ENCODE measurements around the gene KLLN. TPM values are rescaled to one million over a fixed set of nuclear protein-coding genes. Genes with fewer than 3 reads are reported as not detected.

The KLLN gene
- total and polyA plus RNA-seq, 2 of the 8 experiments (the other 6 are each of a cell fraction or from before 2014, with no cell fraction given) = 0.24 to 0.73 TPM

DNA sequence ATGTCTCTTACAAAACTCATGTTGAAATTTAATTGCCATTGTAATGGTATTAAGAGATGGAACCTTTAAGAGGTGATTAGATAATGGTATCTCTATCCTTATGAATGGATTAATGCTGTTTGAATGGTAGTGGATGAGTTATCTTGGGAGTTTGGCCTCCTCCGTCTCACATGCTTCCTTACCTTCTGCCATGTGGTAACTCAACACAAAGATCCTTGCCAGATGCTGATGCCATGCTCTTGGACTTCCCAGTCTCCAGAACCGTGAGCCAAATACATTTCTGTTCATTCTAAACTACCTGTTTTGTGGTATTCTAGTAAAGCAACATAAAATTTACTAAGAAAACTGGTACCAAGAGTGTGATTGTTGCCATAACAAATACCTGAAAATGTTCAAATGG is 23.3 kb upstream of the KLLN start:
- Histone ChIP-seq H3K9ac (replicated peaks in 1 of 4; ENCODE audit: extremely low read depth in 1 of 4, low read depth in 3 of 4, low read length in 3 of 4) (no peak overlapping the region), H3K23me2 (ENCODE audit: low read depth, low read length) (no peaks in the 10 kb centered on the region), H2BK120ac (replicated peaks; ENCODE audit: low read depth, low read length) (no peak overlapping the region), H3K9me3 (ENCODE audit: insufficient read depth in 2 of 2, low read depth in 1 of 2, low read length in 1 of 2) (peaks cover 9 to 17% of the 10 kb centered on the region in 2 experiments; a peak in 2 of 4 replicates), H3K79me1 (ENCODE audit: low read depth, low read length) (peaks cover 5% of the 10 kb centered on the region), H2BK20ac (ENCODE audit: low read length) (no peak overlapping the region), H3K27me3 (replicated peaks in 1 of 4; ENCODE audit: control insufficient read depth in 3 of 4, extremely low read depth in 1 of 4, insufficient read depth in 3 of 4, low read length in 3 of 4) (no peaks in the 10 kb centered on the region), H4K91ac (replicated peaks; ENCODE audit: insufficient read length, low read length) (no peak overlapping the region), H3K36me3 (ENCODE audit: control insufficient read depth in 2 of 4, insufficient read depth in 4 of 4, low read length in 3 of 4) (peaks cover 0 to 31% (median 10%) of the 10 kb centered on the region in 4 experiments; a peak in 4 of 8 replicates), H2AK5ac (ENCODE audit: low read depth, low read length) (no peak overlapping the region), H3K23ac (ENCODE audit: insufficient read length) (no peak overlapping the region), H3K4me1 (replicated peaks in 1 of 4; ENCODE audit: control insufficient read depth in 3 of 4, insufficient read depth in 4 of 4, low read length in 3 of 4) (no peaks in the 10 kb centered on the region), H2BK12ac (ENCODE audit: low read depth, low read length) (no peak overlapping the region), H2BK5ac (ENCODE audit: low read depth, low read length) (no peak overlapping the region), H3K18ac (ENCODE audit: extremely low read depth, low read length) (no peak overlapping the region), H3K4me3 (ENCODE audit: extremely low read depth in 1 of 4, insufficient read depth in 2 of 4, low read depth in 3 of 4, low read length in 4 of 4) (no peak overlapping the region), H3K56ac (replicated peaks; ENCODE audit: insufficient read length, low read depth, low read length) (no peak overlapping the region), H3K4ac (replicated peaks; ENCODE audit: insufficient read length, low read depth, low read length) (no peak overlapping the region), H3K27ac (ENCODE audit: low read depth, low read length) (no peak overlapping the region), H2BK15ac (ENCODE audit: low read length) (no peak overlapping the region), H4K20me1 (replicated peaks in 1 of 2; ENCODE audit: control insufficient read depth in 1 of 2, insufficient read depth in 2 of 2, low read length in 2 of 2) (peaks cover 0 to 2% of the 10 kb centered on the region in 2 experiments), H3K14ac (ENCODE audit: insufficient read length) (no peak overlapping the region), H3K79me2 (ENCODE audit: control insufficient read depth in 1 of 2, insufficient read depth in 2 of 2, low read length in 2 of 2) (peaks cover 0 to 89% of the 10 kb centered on the region in 2 experiments; a peak in 3 of 4 replicates), H3K4me2 (ENCODE audit: insufficient read depth in 1 of 2, low read depth in 2 of 2, low read length in 2 of 2) (no peak overlapping the region), H4K5ac (ENCODE audit: insufficient read length, low read depth, low read length) (no peak overlapping the region), H2AFZ (ENCODE audit: low read length) (no peak overlapping the region), H4K8ac (ENCODE audit: extremely low read depth, insufficient read depth, low read length) (no peak overlapping the region)
- POLR2A ChIA-PET (ENCODE audit: partially characterized antibody) = interaction anchor here (0.7 kb wide), 1 partner anchor 45 kb away, joined by 3 read pairs; no protein-coding TSS in a partner anchor
- TF ChIP-seq KDM4A (IDR thresholded peaks at IDR 0.05; ENCODE audit: low read depth, low read length, severe bottlenecking) (no peak), CEBPB (IDR thresholded peaks at IDR 0.05; ENCODE audit: low read depth, low read length) (no peak), CREB1 (IDR thresholded peaks at IDR 0.05) (no peak), BACH1 (IDR thresholded peaks at IDR 0.05; ENCODE audit: low read length) (no peak), CBX8 (IDR thresholded peaks at IDR 0.05; ENCODE audit: borderline replicate concordance, low read depth, low read length) (no peak), SP2 (IDR thresholded peaks at IDR 0.05; ENCODE audit: low read length) (no peak), RXRA (IDR thresholded peaks at IDR 0.05; ENCODE audit: insufficient read depth, low read depth, low read length) (no peak), EP300 (IDR thresholded peaks at IDR 0.05; ENCODE audit: borderline replicate concordance in 1 of 2, low read depth in 2 of 2, low read length in 2 of 2) (no peak), SIRT6 (IDR thresholded peaks at IDR 0.05; ENCODE audit: low read length) (no peak), SRF (IDR thresholded peaks at IDR 0.05; ENCODE audit: low read depth, low read length) (no peak), GABPA (IDR thresholded peaks at IDR 0.05; ENCODE audit: borderline replicate concordance, insufficient read depth, low read length) (no peak), NRF1 (IDR thresholded peaks at IDR 0.05; ENCODE audit: low read depth, low read length) (no peak), JUN (IDR thresholded peaks at IDR 0.05; ENCODE audit: low read depth, low read length) (no peak), CTBP2 (IDR thresholded peaks at IDR 0.05; ENCODE audit: borderline replicate concordance, insufficient read depth, insufficient read length, low read length) (no peak)
- 94% methylated on average over 2 of the region's 2 CpGs; no CpG with 5 or more reads in 1 of the 2 experiments for WGBS, 2 experiments (ENCODE audit: extremely low coverage in 1 of 2, insufficient coverage in 1 of 2, insufficient read length in 1 of 2, insufficient replicate concordance in 2 of 2, low coverage in 1 of 2, low lambda C conversion rate in 2 of 2, missing lambda C conversion rate in 1 of 2)
- CTCF ChIA-PET (ENCODE audit: partially characterized antibody) = interaction anchor here (1.6 kb wide), 1 partner anchor 14 kb away, joined by 3 read pairs; no protein-coding TSS in a partner anchor
- no peak for FAIRE-seq
- no peak for DNase-seq (ENCODE audit: low read depth in 1 of 2, low spot score in 2 of 2)
